Liver (tissue), 9 donors: Measurements from ENCODE around the gene PALLD. TPM values are rescaled to one million over a fixed set of nuclear protein-coding genes. Genes with fewer than 3 reads are reported as not detected.

Experiments
- DNase-seq: peaks from one replicate; pipeline ENCODE4 v3.0.0-alpha.2; 2017; ENCODE audit warnings: low spot score
- H3K27ac ChIP-seq, 2 donors: one replicate each; pipeline ENCODE4 v1.7.0; 2013; ENCODE audit warnings: inconsistent platforms in 2 of 2, low read length in 2 of 2, control low read depth in 1 of 2, low read depth in 1 of 2, mild to moderate bottlenecking in 1 of 2
- H3K27me3 ChIP-seq, 4 donors: one replicate each; pipeline versions ENCODE4 v1.6.1 to v1.7.0; 2013; ENCODE audit warnings: low read length in 3 of 4, inconsistent platforms in 1 of 4, mild to moderate bottlenecking in 1 of 4, moderate library complexity in 1 of 4; ENCODE audit not compliant: control insufficient read depth in 4 of 4, insufficient read depth in 4 of 4
- H3K36me3 ChIP-seq, 4 donors: one replicate each; pipeline versions ENCODE4 v1.6.1 to v1.7.0; 2013; ENCODE audit warnings: low read length in 3 of 4, mild to moderate bottlenecking in 3 of 4, low read depth in 1 of 4, moderate library complexity in 1 of 4; ENCODE audit not compliant: control insufficient read depth in 4 of 4, insufficient read depth in 3 of 4
- H3K4me1 ChIP-seq, 4 donors: one replicate each; pipeline versions ENCODE4 v1.6.1 to v1.7.0; 2013; ENCODE audit warnings: low read length in 3 of 4, mild to moderate bottlenecking in 3 of 4, moderate library complexity in 1 of 4; ENCODE audit not compliant: control insufficient read depth in 4 of 4, insufficient read depth in 4 of 4
- H3K4me3 ChIP-seq, 3 donors: one replicate each; pipeline versions ENCODE4 v1.6.1 to v1.7.0; 2013; ENCODE audit warnings: low read length in 3 of 3, control low read depth in 1 of 3, low read depth in 1 of 3, mild to moderate bottlenecking in 1 of 3
- H3K9ac ChIP-seq, 2 donors: one replicate each; pipeline ENCODE4 v1.7.0; 2013; ENCODE audit warnings: low read length in 2 of 2, mild to moderate bottlenecking in 2 of 2, moderate library complexity in 2 of 2, control low read depth in 1 of 2, low read depth in 1 of 2
- H3K9me3 ChIP-seq, 4 donors: one replicate each; pipeline versions ENCODE4 v1.6.1 to v1.7.0; 2013; ENCODE audit warnings: low read length in 3 of 4; ENCODE audit not compliant: control insufficient read depth in 4 of 4
- ATF3 ChIP-seq: IDR thresholded peaks from 2 replicates; pipeline ENCODE4 v1.6.1; 2016; ENCODE audit warnings: antibody characterized with exemption
- CTCF ChIP-seq: fragments of 150-350 bp; IDR thresholded peaks from 2 replicates; pipeline ENCODE4 v1.5.1; 2017; ENCODE audit warnings: improper control_type of control experiment, low read depth, low read length; ENCODE audit not compliant: missing input control
- EGR1 ChIP-seq, 2 donors: IDR thresholded peaks; 2 replicates each; pipeline ENCODE4 v1.6.1; 2016 to 2018; ENCODE audit warnings: antibody characterized with exemption in 2 of 2, low read depth in 2 of 2
- FOXA1 ChIP-seq: IDR thresholded peaks from 2 replicates; pipeline ENCODE4 v1.6.1; 2016; ENCODE audit warnings: antibody characterized with exemption
- FOXA2 ChIP-seq: IDR thresholded peaks from 2 replicates; pipeline ENCODE4 v1.6.1; 2016; ENCODE audit warnings: antibody characterized with exemption
- GABPA ChIP-seq, 2 donors: IDR thresholded peaks in 1 of 2; conservative IDR thresholded peaks in 1 of 2; 2 replicates each; pipeline ENCODE4 v1.6.1; 2016; ENCODE audit warnings: antibody characterized with exemption in 2 of 2, mild to moderate bottlenecking in 1 of 2, moderate library complexity in 1 of 2
- HNF4A ChIP-seq, 2 donors: conservative IDR thresholded peaks; 2 replicates each; pipeline ENCODE4 v1.6.1; 2016; ENCODE audit warnings: antibody characterized with exemption in 2 of 2, mild to moderate bottlenecking in 2 of 2
- HNF4G ChIP-seq: IDR thresholded peaks from 2 replicates; pipeline ENCODE4 v1.6.1; 2016; ENCODE audit warnings: antibody characterized with exemption
- JUND ChIP-seq, 2 donors: IDR thresholded peaks; 2 replicates each; pipeline ENCODE4 v1.6.1; 2016; ENCODE audit warnings: antibody characterized with exemption in 2 of 2
- MAX ChIP-seq: IDR thresholded peaks from 2 replicates; pipeline ENCODE4 v1.6.1; 2016; ENCODE audit warnings: antibody characterized with exemption
- NR2F2 ChIP-seq: IDR thresholded peaks from 2 replicates; pipeline ENCODE4 v1.6.1; 2016; ENCODE audit warnings: antibody characterized with exemption
- RAD21 ChIP-seq, 2 donors: IDR thresholded peaks; 2 replicates each; pipeline ENCODE4 v1.6.1; 2016; ENCODE audit warnings: antibody characterized with exemption in 2 of 2, mild to moderate bottlenecking in 2 of 2
- REST ChIP-seq: IDR thresholded peaks from 2 replicates; pipeline ENCODE4 v1.6.1; 2016; ENCODE audit warnings: antibody characterized with exemption, mild to moderate bottlenecking
- RXRA ChIP-seq, 2 donors: IDR thresholded peaks; 2 replicates each; pipeline ENCODE4 v1.6.1; 2017 to 2018; ENCODE audit warnings: antibody characterized with exemption in 2 of 2, mild to moderate bottlenecking in 1 of 2
- SP1 ChIP-seq: IDR thresholded peaks from 2 replicates; pipeline ENCODE4 v1.6.1; 2018; ENCODE audit warnings: antibody characterized with exemption, mild to moderate bottlenecking
- TAF1 ChIP-seq: conservative IDR thresholded peaks from 2 replicates; pipeline ENCODE4 v1.6.1; 2016; ENCODE audit warnings: antibody characterized with exemption, mild to moderate bottlenecking
- YY1 ChIP-seq: IDR thresholded peaks from 2 replicates; pipeline ENCODE4 v1.6.1; 2016; ENCODE audit warnings: antibody characterized with exemption, mild to moderate bottlenecking
- ZBTB33 ChIP-seq: IDR thresholded peaks from 2 replicates; pipeline ENCODE4 v1.6.1; 2016; ENCODE audit warnings: antibody characterized with exemption
- WGBS: extraction: QIAGEN DNeasy Blood & Tissue Kit; methylation state at CpG from one replicate; pipeline ENCODE4 v1.1.7; 2013; 5-methylcytosine and 5-hydroxymethylcytosine counted together
- polyA plus RNA-seq, 2 donors: library from polyadenylated mRNA; stranded (reverse) in 1 of 2; unstranded in 1 of 2; fragments of 200-250 nt in 1 of 2; fragments of >200 nt in 1 of 2; fragmentation: Nextera tagmentation in 1 of 2; extraction: Ambion mirVana in 1 of 2; gene quantifications; one replicate each; pipeline versions ENCODE4 v1.2.1 to v1.2.3, GENCODE V29; 2013 to 2015
- total RNA-seq, 2 donors: library from RNA; depleted of rRNA; stranded (reverse); fragments of >200 nt; gene quantifications; one replicate each; pipeline ENCODE4 v1.2.3, GENCODE V29; 2014
- donor health status: healthy.
- donor health status: healthy.
- donor health status: healthy.
- donor health status: healthy.
- donor health status: healthy.

PALLD gene
- total and polyA plus RNA-seq, 4 donors, result 9.0 to 26.3 (median 14.7) TPM

- peaks cover 0 to 12% (median 7%) of the 10 kb centered on the region in 4 donors for H3K36me3 ChIP-seq
- TF ChIP-seq GABPA (IDR thresholded peaks at IDR 0.05 in 1 of 2, conservative IDR thresholded peaks at IDR 0.05 in 1 of 2) (no peak), HNF4A (conservative IDR thresholded peaks at IDR 0.05) (peak in 1 of 2 donors; percentile 16)
- H3K4me3 ChIP-seq, result no peak overlapping the region
- H3K27ac ChIP-seq, result peak overlapping the region in 1 of 2 donors; percentile 8
- no peak overlapping the region for H3K9ac ChIP-seq
- H3K4me1 ChIP-seq, result peaks cover 0 to 12% (median 2%) of the 10 kb centered on the region in 4 donors
- no peaks in the 10 kb centered on the region for H3K9me3 ChIP-seq
- no peaks in the 10 kb centered on the region for H3K27me3 ChIP-seq
- no peak for DNase-seq
- WGBS, result 62% methylated on average over 2 of the region's 2 CpGs
Observed at GRCh38 chr4:168893205-168893604, 396.4 kb downstream of the PALLD start.

GRCh38 chr4:168893807-168894206 is 397.0 kb downstream of the PALLD start:
- Histone ChIP-seq H3K4me3 (no peak overlapping the region), H3K27ac (peak overlapping the region in 1 of 2 donors; percentile 8), H3K9ac (no peak overlapping the region), H3K4me1 (peaks cover 0 to 12% (median 2%) of the 10 kb centered on the region in 4 donors), H3K9me3 (no peaks in the 10 kb centered on the region), H3K27me3 (no peaks in the 10 kb centered on the region), H3K36me3 (peaks cover 0 to 17% (median 9%) of the 10 kb centered on the region in 4 donors)
- no peak for DNase-seq
- WGBS, result 83% methylated on average over 3 of the region's 3 CpGs
- TF ChIP-seq JUND (IDR thresholded peaks at IDR 0.05) (no peak), MAX (no peak), RAD21 (IDR thresholded peaks at IDR 0.05) (no peak), NR2F2 (no peak), HNF4G (no peak), REST (no peak), TAF1 (no peak), ATF3 (no peak), YY1 (no peak), FOXA2 (no peak), SP1 (no peak), RXRA (IDR thresholded peaks at IDR 0.05) (peak in 1 of 2 donors; percentile 28), HNF4A (conservative IDR thresholded peaks at IDR 0.05) (peak in 1 of 2 donors; percentile 5), ZBTB33 (no peak), GABPA (IDR thresholded peaks at IDR 0.05 in 1 of 2, conservative IDR thresholded peaks at IDR 0.05 in 1 of 2) (no peak), CTCF (no peak), EGR1 (IDR thresholded peaks at IDR 0.05; ENCODE audit: low read depth in 2 of 2) (no peak), FOXA1 (no peak)
